Left lung (tissue), 10 donors: ENCODE results near the gene REM2. TPM values are rescaled to one million over a fixed set of nuclear protein-coding genes. Genes with fewer than 3 reads are reported as not detected.
A peak's percentile ranks its signal among the peaks of the same experiment; 100 is the strongest.

Experiments used
- ATAC-seq: fragments of 200-7000 bp; cut with Tn5 transposase; one replicate; pipeline ENCODE4 v1.9.1; 2020; ENCODE audit warnings: moderate library complexity
- DNase-seq, 4 donors: peaks; one replicate each; pipeline ENCODE4 v3.0.0-alpha.2; 2013 to 2020
- H3K27ac ChIP-seq, 2 donors: fragments of 200-600 bp; sonication (generic) in 1 of 2; one replicate each; pipeline versions ENCODE4 v1.5.0 to v1.8.0; 2020 to 2021
- H3K27me3 ChIP-seq, 2 donors: fragments of 200-600 bp; sonication (generic) in 1 of 2; one replicate each; pipeline versions ENCODE4 v1.5.0 to v1.8.0; 2020 to 2021
- H3K36me3 ChIP-seq, 2 donors: fragments of 200-600 bp; sonication (generic) in 1 of 2; one replicate each; pipeline versions ENCODE4 v1.5.0 to v1.8.0; 2020 to 2021
- H3K4me1 ChIP-seq, 2 donors: fragments of 200-600 bp; one replicate each; pipeline ENCODE4 v1.8.0; 2021
- H3K4me3 ChIP-seq, 2 donors: fragments of 200-600 bp; sonication (generic) in 1 of 2; one replicate each; pipeline versions ENCODE4 v1.5.0 to v1.8.0; 2020 to 2021; ENCODE audit warnings: mild to moderate bottlenecking in 1 of 2
- H3K9me3 ChIP-seq, 2 donors: fragments of 200-600 bp; sonication (generic) in 1 of 2; one replicate each; pipeline versions ENCODE4 v1.5.0 to v1.8.0; 2020 to 2021
- CTCF ChIP-seq, 2 donors: fragments of 200-600 bp; sonication (generic) in 1 of 2; IDR thresholded peaks; one replicate each; pipeline versions ENCODE4 v1.5.0 to v1.8.0; 2021; ENCODE audit warnings: antibody characterized with exemption in 2 of 2
- intact Hi-C, 2 donors: fragments of 100-400 bp; cut with DNase I; formaldehyde crosslinking; loops; one replicate each; pipeline versions ENCODE4 v1.11.2 to v1.14.2; 2022
- polyA plus RNA-seq, 6 donors: library from polyadenylated mRNA; unstranded; fragments of 120-200 nt; gene quantifications; one replicate each; pipeline ENCODE4 v1.2.1, GENCODE V29; 2013; ENCODE audit not compliant: insufficient read length in 6 of 6
- total RNA-seq, 2 donors: library from RNA; stranded (reverse); fragmentation: NEBNext Ultra II Directional; extraction: Animal tissue kit (Norgen Biotek cat#: 25700); gene quantifications; one replicate each; pipeline ENCODE4 v1.2.1, GENCODE V29; 2021
- donor health status: DM: no; HTN: yes; CAD: no.
- donor health status: DM: no; HTN: no; CAD: no.

The REM2 gene
- total and polyA plus RNA-seq, 8 donors, result 0.29 to 1.3 (median 0.83) TPM

- no peak for DNase-seq
- intact Hi-C loops, result no loop called here
- Histone ChIP-seq H3K27me3 (no peaks in the 10 kb centered on the region), H3K4me3 (peak overlapping the region; percentile 27 to 76), H3K9me3 (no peaks in the 10 kb centered on the region), H3K27ac (peak overlapping the region; percentile 83 to 85), H3K36me3 (peaks cover 0 to 17% of the 10 kb centered on the region in 2 donors), H3K4me1 (peaks cover 6 to 37% of the 10 kb centered on the region in 2 donors)
- ATAC-seq, result peak; percentile 4
- TF ChIP-seq CTCF (IDR thresholded peaks at IDR 0.05), result no peak
Measured at GRCh38 chr14:22929961-22930364, 46.9 kb downstream of the REM2 start.

GRCh38 chr14:22932146-22932545, 49.1 kb downstream of the REM2 start:
- Histone ChIP-seq H3K4me1 (peaks cover 6 to 26% of the 10 kb centered on the region in 2 donors), H3K9me3 (no peaks in the 10 kb centered on the region), H3K4me3 (no peak overlapping the region), H3K27ac (no peak overlapping the region), H3K27me3 (no peaks in the 10 kb centered on the region), H3K36me3 (peaks cover 0 to 3% of the 10 kb centered on the region in 2 donors)
- DNase-seq, result peak in 1 of 4 donors; percentile 54
- no peak for TF ChIP-seq CTCF (IDR thresholded peaks at IDR 0.05)
- ATAC-seq, result no peak
- intact Hi-C loops, result no loop called here

- TF ChIP-seq CTCF (IDR thresholded peaks at IDR 0.05), result no peak
- no peak overlapping the region for H3K4me3 ChIP-seq
- intact Hi-C loops, result no loop called here
- H3K27me3 ChIP-seq, result no peaks in the 10 kb centered on the region
- H3K4me1 ChIP-seq, result peaks cover 0 to 4% of the 10 kb centered on the region in 2 donors
- ATAC-seq (no peak), DNase-seq (no peak)
- peaks cover 0 to 22% of the 10 kb centered on the region in 2 donors for H3K36me3 ChIP-seq
- no peak overlapping the region for H3K27ac ChIP-seq
- no peaks in the 10 kb centered on the region for H3K9me3 ChIP-seq
Measured at GRCh38 chr14:22935156-22935555, 52.1 kb downstream of the REM2 start.

Other genes starting within 250 kb of the REM2 start
- gene OR6J1, start 238.9 kb upstream of the REM2 start, total RNA-seq, result not detected
- under 1 TPM; 0.23 to 0.45 (median 0.34) TPM for gene OR6J1, start 238.9 kb upstream of the REM2 start, polyA plus RNA-seq
- 10 to 100 TPM; 92.5 to 95.6 TPM for gene OXA1L, start 116.5 kb upstream of the REM2 start, total RNA-seq
- gene OXA1L, start 116.5 kb upstream of the REM2 start, polyA plus RNA-seq, result 100 to 1,000 TPM; 134 to 153 (median 146) TPM
- 10 to 100 TPM; 41.2 to 67.6 TPM for gene SLC7A7, start 67.8 kb upstream of the REM2 start, total RNA-seq
- 10 to 100 TPM in 3 of 6 donors, 1 to 10 TPM in 3; 9.6 to 11.2 (median 9.9) TPM for gene SLC7A7, start 67.8 kb upstream of the REM2 start, polyA plus RNA-seq
- gene MRPL52, start 53.3 kb upstream of the REM2 start, total RNA-seq, result 10 to 100 TPM; 72.3 to 84.7 TPM
- gene MRPL52, start 53.3 kb upstream of the REM2 start, polyA plus RNA-seq, result 10 to 100 TPM; 57.0 to 86.9 (median 68.4) TPM
- 100 to 1,000 TPM; 201 to 225 TPM for gene MMP14, start 46.6 kb upstream of the REM2 start, total RNA-seq
- 100 to 1,000 TPM; 169 to 211 (median 183) TPM for gene MMP14, start 46.6 kb upstream of the REM2 start, polyA plus RNA-seq
- gene LRP10, start 11.5 kb upstream of the REM2 start, total RNA-seq, result 100 to 1,000 TPM; 141 to 147 TPM
- gene LRP10, start 11.5 kb upstream of the REM2 start, polyA plus RNA-seq, result 10 to 100 TPM; 49.3 to 60.4 (median 57.7) TPM
- gene RBM23, start 35.9 kb downstream of the REM2 start, total RNA-seq, result 10 to 100 TPM; 64.9 to 81.8 TPM
- 100 to 1,000 TPM in 5 of 6 donors, 10 to 100 TPM in 1; 96.3 to 133 (median 115) TPM for gene RBM23, start 35.9 kb downstream of the REM2 start, polyA plus RNA-seq
- gene PRMT5, start 46.2 kb downstream of the REM2 start, total RNA-seq, result 10 to 100 TPM; 48.7 to 73.3 TPM
- 100 to 1,000 TPM; 105 to 143 (median 135) TPM for gene PRMT5, start 46.2 kb downstream of the REM2 start, polyA plus RNA-seq
- gene HAUS4, start 73.9 kb downstream of the REM2 start, total RNA-seq, result 10 to 100 TPM; 47.6 to 51.4 TPM
- 10 to 100 TPM; 60.1 to 82.6 (median 71.2) TPM for gene HAUS4, start 73.9 kb downstream of the REM2 start, polyA plus RNA-seq
- gene AJUBA, start 99.3 kb downstream of the REM2 start, total RNA-seq, result 10 to 100 TPM; 37.9 to 39.5 TPM
- 10 to 100 TPM; 38.2 to 51.9 (median 41.9) TPM for gene AJUBA, start 99.3 kb downstream of the REM2 start, polyA plus RNA-seq
- gene C14orf93, start 126.9 kb downstream of the REM2 start, total RNA-seq, result 1 to 10 TPM; 8.3 TPM
- 10 to 100 TPM; 21.2 to 24.0 (median 21.6) TPM for gene C14orf93, start 126.9 kb downstream of the REM2 start, polyA plus RNA-seq
- gene PSMB5, start 151.7 kb downstream of the REM2 start, total RNA-seq, result 100 to 1,000 TPM; 114 to 140 TPM
- 100 to 1,000 TPM; 174 to 199 (median 181) TPM for gene PSMB5, start 151.7 kb downstream of the REM2 start, polyA plus RNA-seq
- gene PSMB11, start 159.0 kb downstream of the REM2 start, total RNA-seq, result not detected
- gene PSMB11, start 159.0 kb downstream of the REM2 start, polyA plus RNA-seq, result not detected
- gene CDH24, start 174.3 kb downstream of the REM2 start, total RNA-seq, result 1 to 10 TPM; 6.1 to 9.2 TPM
- gene CDH24, start 174.3 kb downstream of the REM2 start, polyA plus RNA-seq, result 10 to 100 TPM; 11.0 to 14.8 (median 11.8) TPM
- gene ACIN1, start 211.9 kb downstream of the REM2 start, total RNA-seq, result 100 to 1,000 TPM; 137 to 159 TPM
- 100 to 1,000 TPM; 283 to 380 (median 336) TPM for gene ACIN1, start 211.9 kb downstream of the REM2 start, polyA plus RNA-seq
- 10 to 100 TPM; 52.6 to 67.6 TPM for gene C14orf119, start 212.3 kb downstream of the REM2 start, total RNA-seq
- gene C14orf119, start 212.3 kb downstream of the REM2 start, polyA plus RNA-seq, result 10 to 100 TPM; 57.9 to 65.3 (median 63.5) TPM
- not detected for gene CIROP, start 221.8 kb downstream of the REM2 start, total RNA-seq
- gene CIROP, start 221.8 kb downstream of the REM2 start, polyA plus RNA-seq, result under 1 TPM in 2 of 6 donors, not detected in 4; 0.06 to 0.08 TPM
- gene CEBPE, start 236.0 kb downstream of the REM2 start, total RNA-seq, result 1 to 10 TPM in 1 of 2 donors, under 1 TPM in 1; 0.26 to 1.0 TPM
- under 1 TPM in 4 of 6 donors, not detected in 2; 0.14 to 0.26 (median 0.18) TPM for gene CEBPE, start 236.0 kb downstream of the REM2 start, polyA plus RNA-seq